Tibial nerve (tissue), 4 donors: ENCODE results near the gene SLC38A4. TPM values are rescaled to one million over a fixed set of nuclear protein-coding genes. Genes with fewer than 3 reads are reported as not detected.

Experiments
- DNase-seq, 2 donors: peaks; one replicate each; pipeline ENCODE4 v3.0.0-alpha.2; 2019; ENCODE audit warnings: low spot score in 2 of 2
- H3K27ac ChIP-seq, 4 donors: fragments of 200-600 bp; sonication (generic) in 3 of 4; one replicate each; pipeline ENCODE4 v1.5.1; 2017 to 2019; ENCODE audit warnings: mild to moderate bottlenecking in 1 of 4
- H3K27me3 ChIP-seq, 2 donors: fragments of 200-600 bp; sonication (generic) in 1 of 2; one replicate each; pipeline versions ENCODE4 v1.5.1 to v1.6.0; 2017 to 2019
- H3K36me3 ChIP-seq, 3 donors: fragments of 200-600 bp; sonication (generic); one replicate each; pipeline ENCODE4 v1.5.1; 2018 to 2019
- H3K4me1 ChIP-seq, 4 donors: fragments of 200-600 bp; sonication (generic) in 3 of 4; one replicate each; pipeline ENCODE4 v1.5.1; 2017 to 2019
- H3K4me3 ChIP-seq, 4 donors: fragments of 200-600 bp; sonication (generic) in 3 of 4; one replicate each; pipeline ENCODE4 v1.5.1; 2017 to 2019; ENCODE audit warnings: mild to moderate bottlenecking in 1 of 4, moderate library complexity in 1 of 4
- H3K9me3 ChIP-seq, 4 donors: fragments of 200-600 bp; sonication (generic) in 3 of 4; one replicate each; pipeline ENCODE4 v1.5.1; 2017 to 2019
- CTCF ChIP-seq, 5 experiments: fragments of 200-600 bp in 3 of 5; fragments of 450-650 bp in 2 of 5; sonication (generic) in 3 of 5; IDR thresholded peaks; one replicate each; pipeline ENCODE4 v1.5.1; 2016 to 2019; ENCODE audit warnings: antibody characterized with exemption in 5 of 5, mild to moderate bottlenecking in 3 of 5, moderate library complexity in 2 of 5
- EP300 ChIP-seq, 2 donors: sonication (generic); formaldehyde crosslinking; IDR thresholded peaks; one replicate each; pipeline ENCODE4 v1.6.1; 2017; ENCODE audit warnings: antibody characterized with exemption in 2 of 2, mild to moderate bottlenecking in 1 of 2
- POLR2A ChIP-seq, 2 donors: fragments of 450-650 bp; IDR thresholded peaks; one replicate each; pipeline ENCODE4 v1.6.1; 2017; ENCODE audit warnings: antibody characterized with exemption in 2 of 2, mild to moderate bottlenecking in 2 of 2, moderate library complexity in 2 of 2
- WGBS, 2 donors: methylation state at CpG; one replicate each; pipeline ENCODE4 v1.1.5; 2018; 5-methylcytosine and 5-hydroxymethylcytosine counted together
- total RNA-seq, 4 donors: library from RNA; depleted of rRNA; stranded (reverse); fragments of >200 nt; gene quantifications; one replicate each; pipeline ENCODE4 v1.1.0, GENCODE V29; 2016

The SLC38A4 gene
- total RNA-seq: under 1 TPM in 1 of 4 donors, not detected in 3; 0.42 TPM

- no peak for TF ChIP-seq EP300 (IDR thresholded peaks at IDR 0.05)
- TF ChIP-seq POLR2A (IDR thresholded peaks at IDR 0.05): no peak
- TF ChIP-seq CTCF (IDR thresholded peaks at IDR 0.05): no peak
- Histone ChIP-seq H3K4me3 (peak within 1 kb of the TSS in 1 of 4 donors; percentile 15), H3K27ac (no peak within 1 kb of the TSS), H3K9me3 (no peaks in the 10 kb centered on the region), H3K27me3 (peaks cover 0 to 20% of the 10 kb centered on the region in 2 donors), H3K4me1 (peaks cover 0 to 5% (median 0%) of the 10 kb centered on the region in 4 donors), H3K36me3 (no peaks in the 10 kb centered on the region)
- DNase-seq: no peak
- 11 to 17% methylated on average over 29 of the region's 29 CpGs for WGBS, 2 donors
Observed at GRCh38 chr12:46825591-46826414, at the start of gene SLC38A4. Gene SLC38A4 (minus strand): TSS chr12:46825997. CDS start chr12:46793071, 32,926 bp downstream.

- H3K27me3 ChIP-seq: no peaks in the 10 kb centered on the region
- no peaks in the 10 kb centered on the region for H3K36me3 ChIP-seq
- H3K9me3 ChIP-seq: peaks cover 0 to 20% (median 0%) of the 10 kb centered on the region in 4 donors
- no peak overlapping the region for H3K27ac ChIP-seq
- no peak for DNase-seq
- no peaks in the 10 kb centered on the region for H3K4me1 ChIP-seq
- TF ChIP-seq CTCF (IDR thresholded peaks at IDR 0.05): no peak
- TF ChIP-seq EP300 (IDR thresholded peaks at IDR 0.05): no peak
- TF ChIP-seq POLR2A (IDR thresholded peaks at IDR 0.05): no peak
- WGBS, 2 donors: 75 to 83% methylated on average over 1 of the region's 1 CpG
- H3K4me3 ChIP-seq: no peak overlapping the region
Observed at GRCh38 chr12:46875095-46875494, 49.3 kb upstream of the SLC38A4 start.

GRCh38 chr12:46874642-46875041, 48.8 kb upstream of the SLC38A4 start:
- Histone ChIP-seq H3K4me1 (no peaks in the 10 kb centered on the region), H3K4me3 (no peak overlapping the region), H3K27ac (no peak overlapping the region), H3K27me3 (no peaks in the 10 kb centered on the region), H3K9me3 (peaks cover 0 to 20% (median 0%) of the 10 kb centered on the region in 4 donors), H3K36me3 (no peaks in the 10 kb centered on the region)
- WGBS, 2 donors: 56 to 60% methylated on average over 3 of the region's 3 CpGs
- TF ChIP-seq EP300 (IDR thresholded peaks at IDR 0.05): no peak
- TF ChIP-seq POLR2A (IDR thresholded peaks at IDR 0.05): no peak
- TF ChIP-seq CTCF (IDR thresholded peaks at IDR 0.05): no peak
- DNase-seq: no peak

- TF ChIP-seq CTCF (IDR thresholded peaks at IDR 0.05) (no peak), EP300 (IDR thresholded peaks at IDR 0.05) (no peak), POLR2A (IDR thresholded peaks at IDR 0.05) (no peak)
- Histone ChIP-seq H3K27me3 (no peaks in the 10 kb centered on the region), H3K36me3 (no peaks in the 10 kb centered on the region), H3K4me3 (no peak overlapping the region), H3K4me1 (no peaks in the 10 kb centered on the region), H3K9me3 (peaks cover 0 to 14% (median 0%) of the 10 kb centered on the region in 4 donors), H3K27ac (no peak overlapping the region)
- DNase-seq: no peak
- WGBS, 2 donors: 89 to 91% methylated on average over 4 of the region's 4 CpGs
Observed at GRCh38 chr12:46872135-46872534, 46.3 kb upstream of the SLC38A4 start.

- H3K9me3 ChIP-seq: peaks cover 0 to 45% (median 3%) of the 10 kb centered on the region in 4 donors
- H3K36me3 ChIP-seq: no peaks in the 10 kb centered on the region
Observed at GRCh38 chr12:46865311-46865710, 39.5 kb upstream of the SLC38A4 start.

More at GRCh38 chr12:46865311-46865710, 39.5 kb upstream of the SLC38A4 start:
- H3K4me3 ChIP-seq: no peak overlapping the region
- H3K27ac ChIP-seq: no peak overlapping the region
- TF ChIP-seq POLR2A (IDR thresholded peaks at IDR 0.05): no peak
- DNase-seq: no peak
- H3K27me3 ChIP-seq: no peaks in the 10 kb centered on the region
- H3K4me1 ChIP-seq: no peaks in the 10 kb centered on the region
